BE2C (cell line): Measurements from ENCODE around the gene RPSA.

Experiments used
- DNase-seq: peaks from one replicate; pipeline ENCODE4 v3.0.0-alpha.2; 2020
- H3K27me3 ChIP-seq: fragments of 250-450 bp; sonication (Bioruptor Pico); 2 replicates; pipeline ENCODE4 v1.5.1; 2020; ENCODE audit warnings: mild to moderate bottlenecking
- H3K36me3 ChIP-seq: fragments of 250-450 bp; sonication (Bioruptor Pico); 2 replicates; pipeline ENCODE4 v1.5.1; 2020; ENCODE audit warnings: mild to moderate bottlenecking
- H3K4me1 ChIP-seq: fragments of 250-450 bp; sonication (Bioruptor Pico); 2 replicates; pipeline ENCODE4 v1.5.1; 2020
- H3K4me3 ChIP-seq: 2 replicates; pipeline ENCODE4 v1.5.1; 2011; ENCODE audit warnings: low read depth, low read length
- H3K9me3 ChIP-seq: fragments of 250-450 bp; sonication (Bioruptor Pico); 2 replicates; pipeline ENCODE4 v1.5.1; 2020
- CTCF ChIP-seq: IDR thresholded peaks from 2 replicates; pipeline ENCODE4 v1.5.1; 2012; ENCODE audit warnings: mild to moderate bottlenecking, low read depth, low read length

The RPSA gene

GRCh38 chr3:39372833-39373232, 33.7 kb upstream of the RPSA start:
- DNase-seq = no peak
- Histone ChIP-seq H3K4me3 (no peak overlapping the region), H3K4me1 (no peaks in the 10 kb centered on the region), H3K36me3 (no peaks in the 10 kb centered on the region), H3K9me3 (no peaks in the 10 kb centered on the region), H3K27me3 (no peaks in the 10 kb centered on the region; the same call in none of the 2 replicates)
- TF ChIP-seq CTCF = no peak

DNA sequence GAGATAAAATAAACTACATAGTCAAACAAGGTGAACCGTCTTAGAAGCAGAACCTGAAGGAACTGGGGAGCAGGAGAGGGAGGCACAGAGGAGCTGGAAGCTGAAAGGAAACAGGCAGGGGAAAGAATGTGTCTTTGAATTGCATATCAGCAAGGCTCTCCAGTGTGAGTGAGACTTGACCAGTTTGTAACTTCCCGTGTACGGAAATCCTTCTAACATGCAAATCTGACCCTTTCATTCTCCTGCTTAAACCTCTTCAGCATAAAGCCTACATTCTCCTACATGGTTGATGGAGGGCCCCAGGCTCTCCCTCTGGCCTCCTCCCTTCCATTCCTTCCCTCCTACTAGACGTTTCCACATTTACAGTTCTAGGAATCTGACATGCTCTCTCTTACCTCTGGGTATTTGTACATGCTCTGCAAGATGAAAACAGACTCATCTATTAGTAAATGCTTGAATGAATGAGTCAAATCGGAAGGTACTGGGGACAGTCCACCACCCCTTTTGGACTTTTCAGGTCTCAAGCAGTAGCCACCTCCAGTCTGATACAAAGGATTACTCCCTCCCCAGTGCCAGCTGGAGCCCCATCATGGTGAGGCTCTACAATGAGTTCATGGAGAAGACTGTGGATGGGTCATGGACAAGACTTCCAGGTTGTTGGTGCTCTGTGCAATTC, 29.4 kb upstream of the RPSA start:
- Histone ChIP-seq H3K27me3 (no peaks in the 10 kb centered on the region; the same call in none of the 2 replicates), H3K4me3 (no peak overlapping the region), H3K9me3 (no peaks in the 10 kb centered on the region), H3K4me1 (no peaks in the 10 kb centered on the region), H3K36me3 (no peaks in the 10 kb centered on the region)
- no peak for DNase-seq
- no peak for TF ChIP-seq CTCF

DNA sequence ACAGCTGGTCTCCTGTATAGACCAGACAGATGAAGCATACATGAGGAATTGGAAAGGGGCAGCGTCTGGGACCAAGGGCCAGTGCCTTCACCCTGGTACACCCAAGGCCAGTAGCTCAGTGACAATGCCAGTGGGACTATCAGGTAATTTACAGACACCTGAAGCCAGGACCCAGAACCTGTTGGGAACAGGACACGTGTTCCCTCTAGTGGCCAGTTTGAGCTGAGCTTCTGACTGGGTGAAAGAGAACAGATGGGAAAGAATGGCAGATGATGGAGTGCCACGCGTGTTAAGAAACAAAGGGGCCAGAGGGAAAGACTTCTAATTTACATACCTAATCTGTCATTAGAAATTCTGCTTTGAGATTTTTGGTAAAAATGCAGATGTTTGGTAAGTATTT, 28.4 kb upstream of the RPSA start:
- Histone ChIP-seq H3K36me3 (no peaks in the 10 kb centered on the region), H3K4me1 (no peaks in the 10 kb centered on the region), H3K27me3 (no peaks in the 10 kb centered on the region; the same call in none of the 2 replicates), H3K9me3 (no peaks in the 10 kb centered on the region), H3K4me3 (no peak overlapping the region)
- peak; percentile 24 for DNase-seq
- peak; percentile 59 for TF ChIP-seq CTCF

GRCh38 chr3:39378957-39379777, 27.4 kb upstream of the RPSA start:
- Histone ChIP-seq H3K36me3 (no peaks in the 10 kb centered on the region), H3K27me3 (no peaks in the 10 kb centered on the region; the same call in 1 of the 2 replicates), H3K4me3 (no peak overlapping the region), H3K9me3 (no peaks in the 10 kb centered on the region), H3K4me1 (no peaks in the 10 kb centered on the region)
- DNase-seq = no peak
- TF ChIP-seq CTCF = no peak

- no peaks in the 10 kb centered on the region; the same call in 1 of the 2 replicates for H3K27me3 ChIP-seq
- DNase-seq = no peak
- H3K9me3 ChIP-seq = no peaks in the 10 kb centered on the region
- no peak overlapping the region for H3K4me3 ChIP-seq
- H3K4me1 ChIP-seq = no peaks in the 10 kb centered on the region
- H3K36me3 ChIP-seq = no peaks in the 10 kb centered on the region
- no peak for TF ChIP-seq CTCF
These were observed 26.8 kb upstream of the RPSA start for GRCh38 chr3:39379778-39380155.

DNA sequence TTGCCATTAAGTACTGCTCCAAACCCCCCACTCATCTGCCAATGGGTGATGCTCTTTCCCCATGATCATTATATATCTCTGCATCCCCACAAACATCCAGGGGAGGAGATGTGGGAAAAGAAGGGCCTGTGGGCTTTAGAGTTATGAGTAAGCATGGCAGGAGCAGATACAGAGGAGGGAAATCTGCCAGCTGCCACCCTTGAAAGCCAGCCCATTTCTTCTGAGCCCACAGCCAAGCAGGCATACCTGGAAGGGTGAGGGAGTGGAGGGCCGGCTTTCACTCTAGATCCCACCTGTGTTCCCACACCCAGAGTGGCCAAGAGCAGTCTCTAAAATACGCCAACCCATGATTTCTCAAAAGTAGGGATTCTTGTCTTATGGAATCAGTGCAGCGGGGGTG, 25.1 kb upstream of the RPSA start:
- Histone ChIP-seq H3K9me3 (no peaks in the 10 kb centered on the region), H3K4me3 (no peak overlapping the region), H3K4me1 (no peaks in the 10 kb centered on the region), H3K36me3 (no peaks in the 10 kb centered on the region), H3K27me3 (no peaks in the 10 kb centered on the region)
- no peak for TF ChIP-seq CTCF
- no peak for DNase-seq
